Stomach (tissue), 4 donors: Measurements from ENCODE around the gene PTPRM.

Source experiments
- CTCF ChIP-seq, 7 experiments: fragments of 450-650 bp in 4 of 7; fragments of 200-600 bp in 3 of 7; sonication (generic) in 3 of 7; IDR thresholded peaks; one replicate each; pipeline ENCODE4 v1.5.1; 2016 to 2019; ENCODE audit warnings: antibody characterized with exemption in 7 of 7, control low read depth in 2 of 7, mild to moderate bottlenecking in 1 of 7
- POLR2AphosphoS5 ChIP-seq, 3 donors: sonication (generic); formaldehyde crosslinking; IDR thresholded peaks; one replicate each; pipeline ENCODE4 v1.6.1; 2016; ENCODE audit warnings: antibody characterized with exemption in 3 of 3

GRCh38 chr18:8005870-8006569 is 438.9 kb downstream of the PTPRM start:
- TF ChIP-seq POLR2AphosphoS5 (IDR thresholded peaks at IDR 0.05) (no peak), CTCF (IDR thresholded peaks at IDR 0.05) (no peak)
